Activated CD4-positive, alpha-beta T cell treated with anti-CD3 and anti-CD28 coated beads, Interleukin-2, amount 50 U/mL, for 4 hours (primary cell): ENCODE measurements around the gene CENPO.
"Not testable (repeated sequence)": the region's sequence is repeated elsewhere in the genome, so short reads cannot be mapped to it uniquely, and the experiment has no call there.

Experiments
- DNase-seq, 2 experiments: peaks; one replicate each; pipeline ENCODE4 v3.0.0-alpha.2; 2020

The CENPO gene

GRCh38 chr2:24824966-24825882 is 32.0 kb downstream of the CENPO start:
- no peak for DNase-seq

- DNase-seq, result no peak
Observed at GRCh38 chr2:24825883-24826772, 32.9 kb downstream of the CENPO start.

DNA sequence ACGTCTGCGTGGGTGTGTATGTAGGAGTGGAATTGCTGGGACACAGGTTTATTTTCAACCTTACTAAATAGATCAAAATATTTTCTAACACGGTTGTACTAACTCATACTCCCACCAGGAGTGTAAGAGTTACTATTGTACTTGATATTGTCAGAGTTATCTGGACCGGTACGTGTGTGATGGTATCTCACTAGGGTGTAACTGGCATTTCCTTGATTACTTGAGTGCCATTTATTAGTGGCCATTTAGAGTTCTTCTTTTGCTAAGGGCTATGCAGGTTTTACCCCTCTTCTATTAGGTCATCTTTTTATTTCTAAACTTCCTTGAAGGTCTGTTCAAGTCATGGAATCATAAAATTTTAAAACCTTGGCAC is 33.5 kb downstream of the CENPO start:
- no peak for DNase-seq

- peak; percentile 63 to 70 for DNase-seq
Observed at GRCh38 chr2:24827321-24828237, 34.4 kb downstream of the CENPO start.

- DNase-seq, result no peak
Observed at GRCh38 chr2:24828238-24828996, 35.2 kb downstream of the CENPO start.

- no peak for DNase-seq
Observed at GRCh38 chr2:24830351-24830750, 37.1 kb downstream of the CENPO start.

DNA sequence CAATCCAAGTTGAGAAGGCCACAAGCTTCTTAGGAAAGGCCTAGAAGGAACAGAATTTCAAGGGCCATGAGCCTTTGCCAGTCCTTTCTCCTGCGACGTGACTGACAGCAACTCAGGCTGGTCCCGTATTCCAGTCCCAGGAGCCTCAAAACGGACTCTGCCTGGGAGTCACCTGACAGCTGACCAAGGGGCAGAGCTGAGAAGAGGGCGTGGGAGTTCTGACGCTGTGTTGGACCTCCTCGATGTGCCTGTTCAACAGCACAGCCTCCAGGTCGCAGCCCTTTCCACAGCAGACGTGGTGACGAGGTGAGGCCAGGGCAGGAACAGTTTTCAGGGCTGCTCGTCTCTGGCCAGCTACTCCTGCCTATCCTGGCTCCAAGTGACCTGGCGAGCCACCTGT is 37.6 kb downstream of the CENPO start:
- no peak for DNase-seq

DNA sequence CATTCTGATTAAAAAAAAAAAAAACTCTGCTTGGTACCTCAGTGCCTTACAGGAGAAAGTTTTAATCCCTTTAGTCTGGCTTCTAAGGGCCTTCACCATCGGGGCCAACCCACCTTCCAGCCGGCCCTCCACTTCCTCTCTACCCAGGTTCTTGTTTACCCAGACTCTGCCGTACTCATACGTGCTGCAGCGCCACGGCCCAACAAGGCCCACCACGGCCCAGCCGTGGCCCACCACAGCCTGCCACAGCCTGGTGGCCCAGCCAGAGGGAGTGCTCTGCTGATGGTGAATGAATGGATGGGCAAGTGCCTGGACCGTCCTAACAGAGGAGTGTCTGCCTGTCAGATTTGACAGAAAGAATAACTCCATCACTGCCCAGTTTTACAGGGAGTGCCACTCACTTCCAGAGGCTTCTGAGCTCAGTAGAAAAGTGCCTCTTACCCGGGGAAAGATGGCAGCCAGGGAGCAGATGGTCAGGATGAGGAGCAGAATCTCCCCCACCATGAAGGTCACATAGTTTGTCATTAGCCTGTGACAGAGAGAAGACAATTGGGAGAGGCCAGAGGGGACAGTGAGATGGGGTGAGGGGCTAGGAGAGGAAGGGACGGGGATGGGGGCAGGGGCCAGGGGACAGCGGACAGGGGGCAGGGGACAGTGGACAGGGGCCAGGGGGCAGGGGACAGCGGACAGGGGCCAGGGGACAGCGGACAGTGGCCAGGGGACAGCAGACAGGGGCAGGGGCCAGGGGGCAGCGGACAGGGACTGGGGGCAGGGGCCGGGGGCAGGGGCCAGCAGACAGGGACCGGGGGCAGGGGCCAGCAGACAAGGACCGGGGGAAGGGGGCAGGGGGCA is 38.2 kb downstream of the CENPO start:
- no peak for DNase-seq

- no peak for DNase-seq
Observed at GRCh38 chr2:24832073-24832461, 38.8 kb downstream of the CENPO start.

GRCh38 chr2:24832521-24832920 is 39.3 kb downstream of the CENPO start:
- no peak for DNase-seq

- DNase-seq, result no peak
Observed at GRCh38 chr2:24832931-24833701, 39.9 kb downstream of the CENPO start.

DNA sequence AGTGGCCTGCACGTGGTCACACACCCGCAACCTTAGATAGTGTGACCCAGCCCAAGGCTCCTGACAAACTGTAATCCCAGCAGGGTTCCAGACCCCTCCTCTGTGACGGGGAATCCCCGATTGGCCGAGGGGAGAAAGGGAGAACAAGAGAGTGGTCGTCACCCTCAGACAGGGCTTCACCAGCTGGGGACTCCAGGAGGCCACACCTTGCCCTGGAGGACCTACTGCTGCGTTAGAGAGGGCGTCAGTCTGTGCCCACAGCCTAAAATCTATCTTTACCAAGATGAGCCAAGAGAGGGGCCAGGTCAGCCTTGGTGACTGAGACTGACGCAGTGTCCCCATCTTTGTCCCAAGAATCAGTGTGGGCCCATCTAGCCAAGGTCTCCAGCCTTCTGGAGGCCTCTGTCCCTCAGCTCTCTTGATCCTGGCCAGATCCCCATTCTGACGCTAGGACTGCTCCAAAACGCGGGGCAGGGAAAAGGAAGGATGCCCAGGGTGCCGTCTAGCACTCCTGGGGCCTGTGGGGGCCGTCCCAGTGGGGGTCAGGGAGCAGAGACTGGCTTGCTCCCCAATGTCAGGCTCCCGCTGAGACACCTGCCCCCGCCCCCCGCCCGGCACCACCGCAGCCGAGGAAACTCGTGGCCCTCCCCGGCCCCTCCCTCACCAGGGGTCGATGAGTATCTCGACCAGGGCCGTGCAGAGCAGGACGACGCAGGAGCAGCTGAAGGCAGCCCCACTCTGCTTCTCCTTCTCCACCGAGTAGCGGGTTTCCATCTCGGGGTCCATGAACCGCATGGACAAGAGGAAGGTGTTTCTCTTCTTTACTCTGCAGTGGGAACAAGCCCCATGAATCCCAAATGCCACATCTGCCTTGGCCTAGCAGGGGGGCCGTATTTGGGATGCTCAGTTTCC is 40.9 kb downstream of the CENPO start:
- no peak for DNase-seq

DNA sequence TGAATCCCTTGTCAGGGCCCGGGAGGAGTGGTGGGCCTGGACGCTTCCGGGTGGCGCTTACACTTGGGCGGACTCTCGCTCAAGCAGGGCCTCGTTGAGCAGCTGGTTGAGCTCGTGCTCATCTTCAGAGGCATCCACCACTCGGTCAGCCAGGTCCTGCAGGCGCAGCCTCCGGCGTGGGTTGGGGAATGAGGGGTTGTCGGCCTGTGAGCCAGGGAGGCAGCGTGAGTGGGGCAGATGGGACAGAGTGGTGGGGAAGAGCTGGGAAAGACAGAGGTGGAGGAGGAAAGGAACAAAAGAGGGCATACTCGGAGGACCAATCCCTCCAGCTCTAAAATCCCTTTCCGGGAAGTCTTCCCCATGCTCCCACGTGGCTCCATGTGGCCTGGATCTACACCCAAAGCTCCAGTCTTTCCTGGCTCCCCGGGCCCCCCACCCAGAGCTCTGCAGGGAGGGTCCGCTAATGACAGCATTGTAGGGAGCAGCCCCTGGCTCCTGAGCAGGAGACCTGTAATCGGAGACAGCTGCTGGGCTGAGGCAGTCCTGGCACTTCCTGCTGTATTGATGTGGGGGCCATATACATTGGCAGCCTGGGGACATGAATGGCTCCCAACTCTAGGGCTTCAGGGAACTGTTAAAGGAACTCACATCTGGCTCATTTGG is 41.6 kb downstream of the CENPO start:
- DNase-seq, result no peak

- DNase-seq, result not testable (repeated sequence)
Observed at GRCh38 chr2:24835411-24835810, 42.2 kb downstream of the CENPO start.

DNA sequence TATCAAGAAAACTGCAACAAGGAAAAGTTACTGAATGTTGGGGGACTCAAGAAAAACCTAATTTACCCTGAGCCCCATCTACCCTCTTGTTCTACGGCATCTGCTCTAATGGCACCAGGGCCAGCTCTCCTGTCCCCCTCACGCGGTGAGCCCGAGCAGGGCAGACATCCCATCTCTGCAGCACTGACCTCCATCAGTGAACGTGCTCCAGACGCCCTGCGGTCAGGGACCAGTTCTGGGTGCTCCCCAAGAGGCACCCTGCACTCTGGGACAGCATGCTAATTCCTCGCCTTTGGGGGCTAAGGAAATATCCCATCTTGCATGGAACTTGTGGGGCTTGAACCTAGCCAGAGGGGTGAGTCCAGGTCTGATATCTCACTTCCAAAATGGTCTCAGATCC is 43.0 kb downstream of the CENPO start:
- no peak for DNase-seq

DNA sequence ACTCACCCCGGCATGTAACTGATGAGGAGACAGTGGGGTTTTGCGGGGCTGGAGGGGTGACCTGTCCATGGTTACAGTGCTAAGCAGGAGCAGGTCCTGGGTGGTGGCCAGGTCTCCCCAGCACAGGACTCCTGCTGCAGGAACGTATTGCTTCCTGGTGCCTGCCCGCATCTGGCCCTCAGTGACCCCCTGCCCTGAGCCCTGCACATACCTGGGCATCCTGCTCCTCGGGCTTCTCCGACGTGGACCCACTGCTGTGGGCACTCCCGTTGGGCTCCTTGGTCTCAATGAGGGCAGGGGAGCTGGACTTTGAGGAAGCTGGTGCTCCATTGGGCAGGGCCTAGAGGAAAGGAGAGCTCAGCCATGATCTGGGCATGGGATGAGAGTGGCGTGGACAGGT is 43.5 kb downstream of the CENPO start:
- DNase-seq, result no peak

DNA sequence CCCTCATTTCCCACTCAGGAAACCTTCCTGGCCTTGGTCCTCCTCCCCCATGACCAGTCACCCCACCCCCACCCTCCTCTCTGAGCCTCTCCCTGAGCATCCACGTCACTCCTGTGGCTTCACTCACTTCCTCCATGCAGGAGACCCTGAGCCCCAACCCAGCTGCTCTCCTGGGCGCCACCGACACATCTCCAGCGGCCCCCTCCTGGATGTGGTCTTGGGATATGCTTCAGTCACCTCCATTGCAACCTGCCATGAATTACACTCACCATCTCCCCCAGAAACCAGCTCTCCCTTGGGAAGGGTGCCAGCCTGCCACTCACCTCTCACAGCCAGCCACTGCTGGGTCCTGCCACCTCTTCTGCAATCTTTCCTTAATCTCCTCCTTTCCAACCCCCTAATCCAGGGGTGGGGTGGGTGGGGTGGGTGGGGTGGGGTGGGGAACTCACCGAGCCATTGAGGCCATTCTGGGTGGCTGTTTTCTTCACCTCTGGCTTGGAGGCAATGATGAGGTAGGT is 44.8 kb downstream of the CENPO start:
- DNase-seq, result no peak

- no peak for DNase-seq
Observed at GRCh38 chr2:24838541-24838940, 45.3 kb downstream of the CENPO start.
